GM19463 (cell line): ENCODE measurements around the gene MBD2.

Experiments used
- ATAC-seq: cut with Tn5 transposase; IDR thresholded peaks from one replicate; pipeline ENCODE4 v1.9.1; 2021; ENCODE audit warnings: mild to moderate bottlenecking, moderate library complexity; ENCODE audit not compliant: unreplicated experiment

MBD2 gene

DNA sequence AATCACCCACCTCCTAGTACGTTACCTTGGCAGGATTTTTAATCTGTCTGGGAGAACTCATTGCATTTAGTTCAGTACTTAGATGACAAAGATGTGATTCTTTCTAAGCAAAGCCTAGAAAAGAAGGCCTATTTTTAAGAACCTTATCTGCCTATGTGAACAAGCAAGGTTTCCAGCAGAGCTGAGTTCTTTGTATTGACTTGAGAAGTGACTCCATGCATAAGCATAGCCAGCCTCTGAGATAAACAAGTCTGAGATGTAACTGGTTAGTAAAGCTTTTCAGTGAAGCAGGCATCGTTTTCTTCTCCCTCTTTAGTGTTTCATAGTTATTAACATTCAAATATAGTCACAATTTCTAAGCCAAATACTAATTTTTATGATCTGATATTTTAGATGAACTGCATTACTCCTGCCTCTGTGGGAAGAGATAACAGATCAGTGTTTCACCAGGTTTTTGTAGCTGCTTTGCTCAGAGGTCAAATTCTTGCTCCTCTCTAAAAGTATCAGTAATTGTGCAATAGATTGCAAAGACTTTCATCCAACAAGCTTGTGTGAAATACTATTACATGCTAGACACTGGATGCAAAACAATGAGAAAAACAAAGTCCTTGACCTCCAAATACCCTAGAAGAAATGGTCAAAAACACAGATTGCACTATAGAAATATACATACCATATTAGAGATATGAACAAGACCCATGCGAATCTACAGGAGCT lies 107.8 kb downstream of the MBD2 start:
- no peak for ATAC-seq

DNA sequence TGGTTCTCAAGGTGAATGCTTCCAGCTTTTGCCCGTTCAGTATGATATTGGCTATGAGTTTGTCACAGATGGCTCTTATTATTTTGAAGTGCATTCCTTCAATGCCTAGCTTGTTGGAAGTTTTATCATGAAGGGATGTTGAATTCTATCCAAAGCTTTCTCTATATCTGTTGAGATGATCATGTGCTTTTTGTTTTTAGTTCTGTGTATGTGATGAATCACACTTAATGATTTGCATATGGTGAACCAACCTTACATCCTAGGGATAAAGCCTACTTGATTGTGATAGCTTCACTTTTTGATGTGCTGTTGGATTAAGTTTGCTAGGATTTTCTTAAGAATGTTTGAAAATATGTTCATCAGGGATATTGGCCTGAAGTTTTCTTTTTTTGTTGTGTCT lies 112.1 kb downstream of the MBD2 start:
- no peak for ATAC-seq

DNA sequence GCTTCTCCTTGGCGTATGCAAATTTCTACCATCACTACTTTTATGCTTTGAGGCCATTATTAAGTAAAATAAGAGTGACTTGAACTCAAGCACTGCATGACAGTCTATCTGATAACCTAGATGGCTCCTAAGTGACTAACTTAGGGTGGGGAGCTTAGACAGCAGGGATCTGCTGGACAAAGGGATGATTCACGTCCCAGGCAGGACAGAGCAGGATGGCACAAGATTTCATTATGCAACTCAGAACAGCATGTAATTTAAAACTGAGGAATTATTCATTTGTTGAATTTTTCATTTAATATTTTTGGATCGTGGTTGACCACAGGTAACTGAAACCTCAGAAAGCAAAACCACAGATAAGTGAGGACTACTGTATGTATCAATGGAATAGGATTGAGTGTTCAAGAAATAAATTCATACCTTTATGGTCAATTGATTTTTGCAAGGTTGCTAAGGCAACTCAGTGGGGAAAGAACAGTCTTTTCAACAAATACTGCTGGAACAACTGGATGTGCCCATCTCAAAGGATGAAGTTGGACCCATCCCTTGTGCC lies 115.3 kb downstream of the MBD2 start:
- ATAC-seq, result no peak

DNA sequence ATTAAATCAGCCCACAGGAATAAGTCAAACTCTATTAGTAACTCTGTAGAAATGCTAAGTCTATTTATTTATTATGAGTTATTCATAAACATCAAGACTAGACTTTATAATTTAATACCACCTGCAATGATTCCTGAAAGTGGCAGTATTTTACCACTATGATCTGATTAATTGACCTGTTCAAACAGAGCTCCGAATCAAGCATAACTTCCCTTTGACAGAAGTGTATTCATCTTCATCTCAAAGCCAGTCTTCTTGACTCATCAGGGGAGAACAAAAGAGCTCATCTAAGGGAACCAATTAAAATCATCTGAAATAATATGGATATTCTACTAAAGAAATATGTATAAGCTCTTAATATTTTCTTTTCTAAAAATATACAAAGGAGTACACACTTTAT lies 122.3 kb downstream of the MBD2 start:
- ATAC-seq, result no peak
